Omental fat pad (tissue), 4 donors: ENCODE data around the gene KLKB1. TPM values are rescaled to one million over a fixed set of nuclear protein-coding genes. Genes with fewer than 3 reads are reported as not detected.

Source experiments
- ATAC-seq: fragments of 150-250 bp; one replicate; pipeline ENCODE4 v1.9.1; 2016; ENCODE audit warnings: mild to moderate bottlenecking, moderate library complexity; ENCODE audit not compliant: low FRiP score
- DNase-seq: peaks from one replicate; pipeline ENCODE4 v3.0.0-alpha.2; 2019; ENCODE audit warnings: low spot score
- total RNA-seq, 4 donors: library from RNA; depleted of rRNA; stranded (reverse); fragments of >200 nt; gene quantifications; one replicate each; pipeline ENCODE4 v1.1.0, GENCODE V29; 2016
- TF ChIP-seq, protein P1 (sequence below), 3 donors: fragments of 450-650 bp; IDR thresholded peaks; one replicate each; pipeline ENCODE4 v1.5.1; 2016 to 2017; ENCODE audit warnings: antibody characterized with exemption in 3 of 3, mild to moderate bottlenecking in 3 of 3, moderate library complexity in 2 of 3

Gene KLKB1
- total RNA-seq, 4 donors from 2014 or later: 0.47 to 1.3 (median 0.67) TPM

DNA sequence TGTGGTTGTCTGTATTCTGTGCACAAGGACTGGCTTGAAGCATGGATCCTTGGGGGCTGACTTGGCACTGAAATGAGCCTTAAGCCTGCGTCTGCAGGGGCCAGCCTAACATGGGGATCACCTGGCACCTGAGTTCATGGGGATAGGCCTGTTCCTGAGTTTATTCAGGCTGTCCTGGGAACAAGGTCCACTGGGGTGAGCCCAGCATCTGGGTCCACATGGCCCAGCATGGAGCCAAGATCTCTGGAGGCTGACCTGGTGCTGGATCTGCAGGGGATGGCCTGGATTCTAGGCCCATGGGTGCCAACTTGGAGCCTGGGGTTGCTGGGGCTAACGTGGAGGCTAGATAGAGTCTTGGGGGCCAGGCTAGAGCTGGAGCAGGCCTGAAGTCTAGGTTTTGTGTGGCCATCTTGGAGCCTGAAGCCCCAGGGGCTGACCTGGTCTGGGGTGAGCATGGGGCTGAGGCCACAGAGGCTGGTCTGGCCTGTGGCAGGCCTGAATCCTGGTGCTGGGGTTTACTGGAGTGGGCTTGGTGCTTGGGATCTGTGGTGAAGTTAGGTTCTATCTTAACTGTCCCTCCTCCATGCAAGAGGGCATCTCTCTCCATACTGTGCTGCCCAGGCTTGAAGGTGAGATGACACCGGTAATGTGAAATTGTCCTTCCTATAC lies 652 bp upstream of the KLKB1 start:
- DNase-seq (no peak), ATAC-seq (no peak)
- TF ChIP-seq, protein P1, sequence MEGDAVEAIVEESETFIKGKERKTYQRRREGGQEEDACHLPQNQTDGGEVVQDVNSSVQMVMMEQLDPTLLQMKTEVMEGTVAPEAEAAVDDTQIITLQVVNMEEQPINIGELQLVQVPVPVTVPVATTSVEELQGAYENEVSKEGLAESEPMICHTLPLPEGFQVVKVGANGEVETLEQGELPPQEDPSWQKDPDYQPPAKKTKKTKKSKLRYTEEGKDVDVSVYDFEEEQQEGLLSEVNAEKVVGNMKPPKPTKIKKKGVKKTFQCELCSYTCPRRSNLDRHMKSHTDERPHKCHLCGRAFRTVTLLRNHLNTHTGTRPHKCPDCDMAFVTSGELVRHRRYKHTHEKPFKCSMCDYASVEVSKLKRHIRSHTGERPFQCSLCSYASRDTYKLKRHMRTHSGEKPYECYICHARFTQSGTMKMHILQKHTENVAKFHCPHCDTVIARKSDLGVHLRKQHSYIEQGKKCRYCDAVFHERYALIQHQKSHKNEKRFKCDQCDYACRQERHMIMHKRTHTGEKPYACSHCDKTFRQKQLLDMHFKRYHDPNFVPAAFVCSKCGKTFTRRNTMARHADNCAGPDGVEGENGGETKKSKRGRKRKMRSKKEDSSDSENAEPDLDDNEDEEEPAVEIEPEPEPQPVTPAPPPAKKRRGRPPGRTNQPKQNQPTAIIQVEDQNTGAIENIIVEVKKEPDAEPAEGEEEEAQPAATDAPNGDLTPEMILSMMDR (IDR thresholded peaks at IDR 0.05): no peak

DNA sequence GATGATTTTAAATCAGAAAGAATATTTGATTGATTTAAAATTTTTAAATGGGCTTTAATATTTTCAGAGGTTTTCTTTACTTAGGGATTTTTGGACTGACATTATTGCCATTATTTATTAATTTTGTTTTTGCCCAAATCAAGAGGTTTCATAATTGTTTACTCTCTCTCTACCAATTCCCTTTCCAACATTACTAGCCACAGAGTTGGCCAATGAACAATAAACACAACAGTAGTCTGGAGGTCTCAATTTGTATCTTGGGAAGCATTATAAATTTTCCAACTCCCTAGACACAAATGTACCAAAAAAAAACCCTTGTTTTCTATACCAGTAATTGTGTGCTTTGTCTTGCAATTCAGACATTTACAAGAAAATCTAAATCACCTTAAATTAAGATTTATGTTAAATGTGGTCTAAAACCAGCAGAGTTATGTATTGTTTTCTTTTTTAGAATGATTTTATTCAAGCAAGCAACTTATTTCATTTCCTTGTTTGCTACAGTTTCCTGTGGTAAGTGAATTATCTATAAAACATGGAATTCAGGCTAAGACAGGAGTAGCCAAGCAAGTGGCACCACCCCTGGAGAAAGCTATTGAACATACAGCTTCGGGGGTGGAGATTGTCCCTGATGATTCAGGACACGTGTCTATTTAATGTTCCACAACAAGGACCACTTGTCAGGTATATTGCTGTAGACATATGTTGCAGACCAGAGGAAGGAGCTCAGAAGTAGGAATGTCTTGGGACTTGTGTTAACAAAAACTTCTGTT lies 622 bp downstream of the KLKB1 start:
- DNase-seq (no peak), ATAC-seq (no peak)
- TF ChIP-seq, protein P1 (IDR thresholded peaks at IDR 0.05): no peak

DNA sequence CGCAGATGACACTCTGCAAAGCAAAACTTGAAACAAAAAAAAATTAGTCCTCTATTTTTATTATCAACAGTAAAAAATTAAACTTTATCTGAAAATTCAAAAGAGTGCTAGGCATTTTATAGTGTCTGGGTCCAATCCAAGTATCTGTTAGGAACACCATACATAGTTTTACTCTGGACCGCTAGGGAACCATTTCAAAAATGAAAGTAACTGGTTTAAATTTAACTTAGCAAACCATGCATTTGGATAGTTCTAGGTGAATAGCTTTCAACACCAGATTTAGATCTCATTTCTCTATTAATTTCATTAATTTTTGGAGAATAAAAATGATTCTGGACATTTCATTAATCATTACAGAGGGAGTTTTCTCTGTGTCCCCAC lies 1.2 kb downstream of the KLKB1 start:
- TF ChIP-seq, protein P1 (IDR thresholded peaks at IDR 0.05): no peak
- DNase-seq (no peak), ATAC-seq (no peak)

DNA sequence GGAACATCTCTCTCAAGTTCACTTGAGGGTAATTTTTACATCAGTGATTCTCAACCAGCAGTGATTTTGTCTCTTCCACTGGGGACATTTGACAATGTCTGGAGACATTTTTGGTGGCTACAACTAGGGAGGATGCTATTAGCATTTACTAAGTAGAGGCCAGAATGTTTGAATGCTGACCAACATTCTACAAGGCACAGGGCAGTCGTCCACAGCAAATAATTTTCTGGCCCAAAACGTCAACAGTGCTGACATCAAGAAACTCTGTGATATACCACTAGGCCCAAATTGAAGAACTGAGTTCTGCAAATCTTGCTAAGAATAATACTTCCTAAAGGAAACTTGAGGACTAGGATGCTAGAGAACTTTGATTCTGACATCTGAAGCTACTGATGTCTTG lies 7.1 kb downstream of the KLKB1 start:
- DNase-seq (no peak), ATAC-seq (no peak)
- TF ChIP-seq, protein P1 (IDR thresholded peaks at IDR 0.05): no peak

DNA sequence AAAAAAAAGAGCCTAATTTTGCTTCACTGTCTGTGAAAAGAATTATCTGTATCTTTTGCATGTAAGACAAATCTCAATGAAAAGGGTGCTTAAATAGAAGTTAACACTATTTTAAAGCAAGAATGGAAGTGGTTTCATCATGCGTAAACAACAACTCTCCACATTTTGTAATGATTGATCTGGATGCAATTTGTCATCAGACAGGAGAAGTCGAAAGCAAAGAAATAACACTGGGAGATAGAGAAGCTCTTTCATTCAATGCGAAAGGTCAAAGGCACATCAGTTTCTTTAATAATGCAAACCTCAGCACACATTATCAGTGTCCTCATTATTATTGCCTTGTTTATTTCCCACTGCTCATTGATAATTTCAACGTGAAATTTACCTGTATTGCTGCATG lies 8.8 kb downstream of the KLKB1 start:
- ATAC-seq: no peak
- DNase-seq: no peak
- TF ChIP-seq, protein P1 (IDR thresholded peaks at IDR 0.05): no peak

DNA sequence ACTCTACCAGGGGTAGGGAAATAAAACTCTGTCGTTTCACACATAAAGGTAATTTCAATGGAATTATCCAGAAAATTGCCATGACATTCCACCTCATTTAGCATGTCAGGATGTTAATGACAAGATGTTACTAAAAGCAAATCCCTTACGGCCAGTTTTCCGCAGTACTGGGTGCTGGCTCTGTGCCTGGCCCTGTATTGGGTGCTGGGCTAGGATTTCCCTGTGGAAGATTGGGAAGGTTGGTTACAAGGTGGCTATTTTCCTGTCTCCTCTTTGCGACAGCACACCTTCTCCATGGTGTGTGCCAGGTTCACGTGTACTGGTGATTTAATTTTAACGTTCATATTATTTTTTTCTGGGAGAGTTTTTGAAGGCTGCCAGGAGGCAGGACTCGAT lies 13.1 kb downstream of the KLKB1 start:
- no peak for ATAC-seq
- TF ChIP-seq, protein P1 (IDR thresholded peaks at IDR 0.05): no peak
- DNase-seq: no peak
